Testis (tissue), 5 donors: ENCODE results near the gene FAM76B. TPM values are rescaled to one million over a fixed set of nuclear protein-coding genes. Genes with fewer than 3 reads are reported as not detected.

Source experiments
- DNase-seq: peaks from one replicate; pipeline ENCODE4 v3.0.0-alpha.2; 2019
- H3K27ac ChIP-seq, 2 donors: fragments of 200-600 bp; sonication (generic); one replicate each; pipeline ENCODE4 v1.5.1; 2019
- H3K27me3 ChIP-seq: fragments of 200-600 bp; sonication (generic); one replicate; pipeline ENCODE4 v1.5.1; 2019
- H3K36me3 ChIP-seq: fragments of 200-600 bp; sonication (generic); one replicate; pipeline ENCODE4 v1.5.1; 2017; ENCODE audit warnings: low read depth; ENCODE audit errors: missing control alignments
- H3K4me1 ChIP-seq: fragments of 200-600 bp; sonication (generic); one replicate; pipeline ENCODE4 v1.5.1; 2019
- H3K4me3 ChIP-seq, 2 donors: fragments of 200-600 bp; sonication (generic); one replicate each; pipeline ENCODE4 v1.5.1; 2017 to 2019
- H3K9me3 ChIP-seq: fragments of 200-600 bp; sonication (generic); one replicate; pipeline ENCODE4 v1.5.1; 2017
- CTCF ChIP-seq, 3 experiments: fragments of 450-650 bp in 2 of 3; fragments of 200-600 bp in 1 of 3; sonication (generic) in 1 of 3; IDR thresholded peaks; one replicate each; pipeline ENCODE4 v1.5.1; 2016 to 2019; ENCODE audit warnings: antibody characterized with exemption in 3 of 3, mild to moderate bottlenecking in 2 of 3, moderate library complexity in 1 of 3
- POLR2A ChIP-seq: fragments of 450-650 bp; IDR thresholded peaks from one replicate; pipeline ENCODE4 v1.6.1; 2017; ENCODE audit warnings: antibody characterized with exemption, mild to moderate bottlenecking, moderate library complexity
- WGBS, 2 donors: methylation state at CpG; one replicate each; pipeline ENCODE4 v1.1.5; 2018; 5-methylcytosine and 5-hydroxymethylcytosine counted together
- intact Hi-C: fragments of 100-400 bp; cut with DNase I; formaldehyde crosslinking; loops from one replicate; pipeline ENCODE4 v1.15.1; 2023; ENCODE audit warnings: low total_unique reads
- long read RNA-seq, 2 donors: transcript quantifications; one replicate each; lab custom pipeline, GENCODE V29; 2026
- polyA plus RNA-seq: library from polyadenylated mRNA; stranded (reverse); fragments of 350-450 nt; fragmentation: Illumina TruSeq; extraction: RNeasy Lipid Tissue Mini Kit (QIAGEN cat#74804); gene quantifications from one replicate; pipeline ENCODE4 v1.2.3, GENCODE V29; 2014; ENCODE audit warnings: low read depth, low replicate concordance; ENCODE audit not compliant: insufficient read depth
- total RNA-seq, 2 donors: library from RNA; depleted of rRNA; stranded (reverse); fragments of >200 nt; gene quantifications; one replicate each; pipeline ENCODE4 v1.2.3, GENCODE V29; 2016

Gene FAM76B
- total RNA-seq (100 to 1,000 TPM in 1 of 2 donors, 10 to 100 TPM in 1; 81.0 to 122 TPM), polyA plus RNA-seq (53.7 TPM)
- long read RNA-seq, donor 1, partial matches to known transcripts, result 0 of 5 reads
- long read RNA-seq, donor 1, other reads (novel, unspliced or antisense), result 0 of 5 reads
- long read RNA-seq, donor 2, partial matches to known transcripts, result 0 of 2 reads
- long read RNA-seq, donor 2, other reads (novel, unspliced or antisense), result 0 of 2 reads

GRCh38 chr11:95789506-95790122, at the start of gene FAM76B:
TSS of gene FAM76B (minus strand) at chr11:95789782. CDS start at chr11:95789478, 304 bp downstream.
- H3K4me3 ChIP-seq, result peak within 1 kb of the TSS; percentile 87
- peak; percentile 22 for TF ChIP-seq POLR2A
- TF ChIP-seq CTCF (IDR thresholded peaks at IDR 0.05), result no peak
- no peaks in the 10 kb centered on the region for H3K27me3 ChIP-seq
- no peaks in the 10 kb centered on the region for H3K36me3 ChIP-seq
- intact Hi-C loops, result no loop called here
- peak within 1 kb of the TSS; percentile 99 to 100 for H3K27ac ChIP-seq
- DNase-seq, result peak; percentile 99
- H3K9me3 ChIP-seq, result no peaks in the 10 kb centered on the region
- peaks cover 13% of the 10 kb centered on the region for H3K4me1 ChIP-seq
- WGBS, 2 donors, result 0% methylated on average over 21 to 61 of the region's 62 CpGs

GRCh38 chr11:95835768-95836488, 46.3 kb upstream of the FAM76B start:
- H3K4me3 ChIP-seq, result no peak overlapping the region
- no peaks in the 10 kb centered on the region for H3K36me3 ChIP-seq
- no peaks in the 10 kb centered on the region for H3K9me3 ChIP-seq
- no peaks in the 10 kb centered on the region for H3K27me3 ChIP-seq
- peak overlapping the region in 1 of 2 donors; percentile 5 for H3K27ac ChIP-seq
- TF ChIP-seq CTCF (IDR thresholded peaks at IDR 0.05) (peak; percentile 55 to 86 (median 86)), POLR2A (no peak)
- intact Hi-C loops, result no loop called here
- WGBS, 2 donors, result 28 to 38% methylated on average over 3 of the region's 3 CpGs
- no peaks in the 10 kb centered on the region for H3K4me1 ChIP-seq
- peak; percentile 62 for DNase-seq

- Histone ChIP-seq H3K9me3 (no peaks in the 10 kb centered on the region), H3K27me3 (no peaks in the 10 kb centered on the region), H3K4me1 (no peaks in the 10 kb centered on the region), H3K4me3 (no peak overlapping the region), H3K27ac (no peak overlapping the region), H3K36me3 (no peaks in the 10 kb centered on the region)
- 41 to 57% methylated on average over 3 of the region's 3 CpGs for WGBS, 2 donors
- DNase-seq, result no peak
- TF ChIP-seq POLR2A, result no peak
- no peak for TF ChIP-seq CTCF (IDR thresholded peaks at IDR 0.05)
- intact Hi-C loops, result no loop called here
These were observed 45.8 kb upstream of the FAM76B start for GRCh38 chr11:95835351-95835750.

- Histone ChIP-seq H3K27me3 (no peaks in the 10 kb centered on the region), H3K36me3 (no peaks in the 10 kb centered on the region), H3K9me3 (no peaks in the 10 kb centered on the region), H3K27ac (no peak overlapping the region), H3K4me1 (no peaks in the 10 kb centered on the region), H3K4me3 (no peak overlapping the region)
- 76 to 89% methylated on average over 1 of the region's 1 CpG for WGBS, 2 donors
- DNase-seq, result no peak
- intact Hi-C loops, result no loop called here
- TF ChIP-seq POLR2A, result no peak
- no peak for TF ChIP-seq CTCF (IDR thresholded peaks at IDR 0.05)
These were observed 43.8 kb upstream of the FAM76B start for GRCh38 chr11:95833378-95833777.
